ENCODE measurements around the gene USP46. TPM values are rescaled to one million over a fixed set of nuclear protein-coding genes. Genes with fewer than 3 reads are reported as not detected.
A peak's percentile ranks its signal among the peaks of the same experiment; 100 is the strongest.

The USP46 gene
- total RNA-seq, 1 donor from 2014 or later: 7.5 TPM

DNA sequence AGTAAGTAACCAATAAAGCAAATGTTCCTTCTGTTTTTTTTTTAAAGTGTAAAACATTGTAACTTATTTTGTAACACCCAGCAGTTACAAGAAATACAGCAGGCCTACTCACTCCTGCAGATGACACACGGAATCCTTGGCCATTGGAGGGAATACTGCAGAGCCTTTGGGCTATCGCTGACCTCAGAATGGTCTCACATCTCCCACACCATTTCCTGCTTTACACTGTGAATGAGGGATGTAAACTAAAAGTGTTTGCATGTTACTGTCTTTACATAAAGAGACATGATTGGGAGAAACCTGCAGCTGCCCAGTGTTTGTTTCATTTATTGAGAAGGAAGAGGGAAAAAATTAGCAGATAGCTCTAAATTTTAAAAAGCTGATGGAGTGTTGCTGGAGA is 64.1 kb downstream of the USP46 start:
- H3K4me3 ChIP-seq: no peak overlapping the region
- no peaks in the 10 kb centered on the region for H3K9me3 ChIP-seq
- no peak for DNase-seq (ENCODE audit: low spot score in 2 of 2)
- no peak overlapping the region for H3K27ac ChIP-seq
- H3K27me3 ChIP-seq: no peaks in the 10 kb centered on the region
- TF ChIP-seq, protein P1, sequence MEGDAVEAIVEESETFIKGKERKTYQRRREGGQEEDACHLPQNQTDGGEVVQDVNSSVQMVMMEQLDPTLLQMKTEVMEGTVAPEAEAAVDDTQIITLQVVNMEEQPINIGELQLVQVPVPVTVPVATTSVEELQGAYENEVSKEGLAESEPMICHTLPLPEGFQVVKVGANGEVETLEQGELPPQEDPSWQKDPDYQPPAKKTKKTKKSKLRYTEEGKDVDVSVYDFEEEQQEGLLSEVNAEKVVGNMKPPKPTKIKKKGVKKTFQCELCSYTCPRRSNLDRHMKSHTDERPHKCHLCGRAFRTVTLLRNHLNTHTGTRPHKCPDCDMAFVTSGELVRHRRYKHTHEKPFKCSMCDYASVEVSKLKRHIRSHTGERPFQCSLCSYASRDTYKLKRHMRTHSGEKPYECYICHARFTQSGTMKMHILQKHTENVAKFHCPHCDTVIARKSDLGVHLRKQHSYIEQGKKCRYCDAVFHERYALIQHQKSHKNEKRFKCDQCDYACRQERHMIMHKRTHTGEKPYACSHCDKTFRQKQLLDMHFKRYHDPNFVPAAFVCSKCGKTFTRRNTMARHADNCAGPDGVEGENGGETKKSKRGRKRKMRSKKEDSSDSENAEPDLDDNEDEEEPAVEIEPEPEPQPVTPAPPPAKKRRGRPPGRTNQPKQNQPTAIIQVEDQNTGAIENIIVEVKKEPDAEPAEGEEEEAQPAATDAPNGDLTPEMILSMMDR (IDR thresholded peaks at IDR 0.05): no peak
- peaks cover 0 to 11% of the 10 kb centered on the region in 2 donors for H3K4me1 ChIP-seq
- H3K36me3 ChIP-seq: peaks cover 0 to 17% of the 10 kb centered on the region in 2 donors
- intact Hi-C loops (cut with DNase I): loop anchor here (5.0 kb wide), 1 partner anchor 62 kb away; the partner anchor contains the start of gene USP46

DNA sequence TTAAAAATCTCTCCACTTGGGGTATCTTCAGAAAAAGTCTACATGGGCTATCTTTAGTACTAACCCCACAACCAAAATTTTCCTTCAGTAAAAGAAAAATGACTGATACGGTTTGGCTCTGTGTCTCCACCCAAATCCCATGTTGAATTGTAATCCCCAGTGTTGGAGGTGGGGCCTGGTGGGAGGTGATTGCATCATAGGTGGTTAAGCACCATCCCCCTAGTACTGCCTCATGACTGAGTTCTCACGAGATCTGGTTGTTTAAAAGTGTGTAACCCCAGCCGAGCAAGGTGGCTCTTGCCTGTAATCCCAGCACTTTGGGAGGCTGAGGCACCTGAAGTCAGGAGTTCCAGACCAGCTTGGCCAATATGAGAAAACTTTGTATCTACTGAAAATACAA is 66.8 kb downstream of the USP46 start:
- TF ChIP-seq, protein P1 (IDR thresholded peaks at IDR 0.05): no peak
- no peak for DNase-seq (ENCODE audit: low spot score in 2 of 2)
- H3K36me3 ChIP-seq: peaks cover 0 to 11% of the 10 kb centered on the region in 2 donors
- H3K27ac ChIP-seq: no peak overlapping the region
- H3K27me3 ChIP-seq: no peaks in the 10 kb centered on the region
- H3K4me3 ChIP-seq: no peak overlapping the region
- H3K9me3 ChIP-seq: no peaks in the 10 kb centered on the region
- intact Hi-C loops (cut with DNase I): no loop called here
- H3K4me1 ChIP-seq: peaks cover 3 to 15% of the 10 kb centered on the region in 2 donors

DNA sequence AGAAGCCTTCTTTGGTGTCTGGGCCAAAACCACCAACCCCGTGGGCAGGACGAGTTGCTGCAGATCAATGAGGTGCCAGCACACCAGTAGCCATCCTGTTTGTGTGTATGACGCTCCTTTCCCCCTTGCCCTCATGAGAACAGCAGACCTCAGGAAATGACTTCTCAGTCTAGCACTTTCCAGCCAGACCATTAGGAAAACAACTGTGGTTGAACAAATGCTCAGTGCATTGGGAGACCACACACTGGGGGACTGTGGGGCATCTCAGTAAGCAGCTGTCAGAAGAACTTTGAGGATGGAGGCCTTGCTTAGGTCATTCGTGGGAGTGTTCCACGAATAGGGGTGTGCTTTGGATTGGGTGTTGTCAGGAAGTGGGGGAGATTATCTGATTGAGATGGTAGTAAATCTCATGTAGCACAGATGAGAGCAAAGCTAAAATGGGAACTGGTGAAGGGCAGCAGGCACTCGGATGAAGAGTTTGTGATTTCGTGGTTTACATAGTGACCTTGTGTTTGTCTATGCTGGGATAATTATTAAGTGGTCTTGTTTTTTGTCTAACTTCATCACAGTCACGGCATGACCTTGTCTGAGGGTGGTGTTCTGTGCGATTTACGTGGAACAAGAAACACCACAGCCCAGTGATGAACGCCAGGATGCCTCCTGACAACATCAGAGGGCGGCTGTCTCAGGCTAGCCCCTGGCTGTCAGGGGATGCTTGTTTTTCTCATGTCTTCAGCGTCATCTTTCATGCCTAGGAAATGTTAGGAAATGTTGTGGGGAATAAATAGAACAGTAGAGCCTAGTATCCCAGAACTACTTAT is 70.1 kb downstream of the USP46 start:
- peaks cover 7 to 16% of the 10 kb centered on the region in 2 donors for H3K4me1 ChIP-seq
- peak in 1 of 2 donors; percentile 66 for DNase-seq (ENCODE audit: low spot score in 2 of 2)
- H3K36me3 ChIP-seq: no peaks in the 10 kb centered on the region
- intact Hi-C loops (cut with DNase I): no loop called here
- peak overlapping the region; percentile 58 to 74 for H3K27ac ChIP-seq
- TF ChIP-seq, protein P1 (IDR thresholded peaks at IDR 0.05): no peak
- H3K27me3 ChIP-seq: no peaks in the 10 kb centered on the region
- H3K4me3 ChIP-seq: no peak overlapping the region
- no peaks in the 10 kb centered on the region for H3K9me3 ChIP-seq

DNA sequence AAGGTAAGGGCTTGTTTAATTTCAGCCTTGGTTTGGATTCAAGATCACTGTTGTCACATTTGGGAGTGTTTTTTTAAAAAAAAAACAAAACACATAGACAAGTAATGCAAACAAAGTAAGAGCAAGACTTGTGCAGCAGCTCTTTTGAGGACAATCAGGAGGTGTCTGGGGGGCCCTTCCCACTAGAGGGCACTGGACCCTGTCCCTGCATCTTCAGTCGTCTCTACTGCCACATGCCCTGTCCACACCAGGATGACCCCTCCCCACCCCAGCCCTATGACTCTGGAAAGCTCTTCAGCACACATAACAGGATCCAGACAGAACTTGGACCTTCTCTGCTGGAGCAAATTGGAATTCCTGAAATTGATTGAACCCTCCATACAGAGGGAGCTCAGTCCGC is 71.0 kb downstream of the USP46 start:
- H3K9me3 ChIP-seq: no peaks in the 10 kb centered on the region
- H3K4me3 ChIP-seq: no peak overlapping the region
- H3K27ac ChIP-seq: peak overlapping the region; percentile 58 to 74
- TF ChIP-seq, protein P1 (IDR thresholded peaks at IDR 0.05): peak; percentile 18 to 44 (median 39)
- H3K4me1 ChIP-seq: peaks cover 7 to 16% of the 10 kb centered on the region in 2 donors
- DNase-seq (ENCODE audit: low spot score in 2 of 2): no peak
- intact Hi-C loops (cut with DNase I): no loop called here
- no peaks in the 10 kb centered on the region for H3K27me3 ChIP-seq
- H3K36me3 ChIP-seq: no peaks in the 10 kb centered on the region

DNA sequence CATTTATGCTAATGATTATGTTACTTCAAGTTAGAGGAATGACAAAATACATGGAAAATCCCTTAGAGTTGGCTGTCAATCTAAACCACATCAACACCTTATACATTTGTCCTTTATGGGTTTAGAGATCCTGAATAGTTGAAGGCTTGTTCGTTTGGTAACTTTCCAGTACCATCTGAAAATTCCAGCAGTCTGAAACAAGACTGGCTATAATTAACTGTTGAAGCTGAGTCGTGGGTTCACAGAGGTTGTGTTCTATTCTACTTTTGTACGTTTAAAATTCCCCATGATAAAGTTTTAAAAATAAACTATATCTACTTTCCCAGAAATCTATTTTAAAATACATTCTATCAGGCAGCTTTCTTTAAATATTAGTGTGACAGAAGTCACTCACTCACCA is 73.0 kb downstream of the USP46 start:
- Histone ChIP-seq H3K27ac (peak overlapping the region; percentile 30 to 62), H3K36me3 (no peaks in the 10 kb centered on the region), H3K4me3 (no peak overlapping the region), H3K4me1 (peaks cover 7 to 16% of the 10 kb centered on the region in 2 donors), H3K27me3 (no peaks in the 10 kb centered on the region), H3K9me3 (no peaks in the 10 kb centered on the region)
- intact Hi-C loops (cut with DNase I): no loop called here
- TF ChIP-seq, protein P1 (IDR thresholded peaks at IDR 0.05): no peak
- DNase-seq (ENCODE audit: low spot score in 2 of 2): no peak
